ENCODE results near the gene ARHGAP45.

Gene ARHGAP45

DNA sequence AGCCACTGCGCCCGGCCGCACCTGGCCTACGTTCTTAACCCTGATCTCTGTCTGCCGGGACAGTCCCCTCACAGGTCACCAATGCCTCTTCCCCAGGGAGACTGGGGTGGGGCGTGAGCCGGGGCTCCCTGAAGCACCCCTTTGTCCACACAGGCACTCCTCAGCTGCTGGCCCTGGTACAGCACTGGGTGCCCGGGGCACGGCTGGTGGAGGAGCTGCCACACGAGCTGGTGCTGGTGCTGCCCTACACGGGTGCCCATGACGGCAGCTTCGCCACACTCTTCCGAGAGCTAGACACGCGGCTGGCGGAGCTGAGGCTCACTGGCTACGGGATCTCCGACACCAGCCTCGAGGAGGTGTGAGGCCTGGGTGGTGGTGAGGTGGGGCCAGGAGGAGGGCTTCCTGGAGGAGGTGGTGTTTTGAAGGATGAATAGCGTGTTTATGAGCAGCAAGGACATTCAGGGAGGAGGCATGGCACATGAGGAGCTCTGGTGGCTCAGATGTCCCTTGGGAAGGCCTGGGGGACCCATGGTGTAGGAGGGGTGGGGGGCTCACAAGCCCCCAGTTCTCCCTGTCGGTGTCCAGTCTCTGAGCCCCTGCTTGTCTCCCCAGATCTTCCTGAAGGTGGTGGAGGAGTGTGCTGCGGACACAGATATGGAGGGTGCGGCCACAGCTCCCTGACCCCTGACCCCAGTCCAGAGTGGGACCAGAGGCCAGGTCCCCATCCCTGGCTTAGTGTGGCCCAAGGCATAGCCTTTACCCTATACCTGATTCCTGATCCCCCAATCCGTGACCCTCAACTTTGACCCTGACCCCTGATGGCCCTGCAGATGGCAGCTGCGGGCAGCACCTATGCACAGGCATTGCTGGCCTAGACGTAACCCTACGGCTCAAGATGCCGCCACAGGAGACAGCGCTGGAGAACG is 13.5 kb upstream of the ARHGAP45 start:
- H3K9me2 ChIP-seq (ENCODE audit: low read depth, low read length): no peaks in the 10 kb centered on the region
- no peak overlapping the region for H3K27ac ChIP-seq (ENCODE audit: low read depth, low read length, poor library complexity, severe bottlenecking)
- no peaks in the 10 kb centered on the region for H4K20me1 ChIP-seq (ENCODE audit: insufficient read depth, low read length)
- TF ChIP-seq, protein P1, sequence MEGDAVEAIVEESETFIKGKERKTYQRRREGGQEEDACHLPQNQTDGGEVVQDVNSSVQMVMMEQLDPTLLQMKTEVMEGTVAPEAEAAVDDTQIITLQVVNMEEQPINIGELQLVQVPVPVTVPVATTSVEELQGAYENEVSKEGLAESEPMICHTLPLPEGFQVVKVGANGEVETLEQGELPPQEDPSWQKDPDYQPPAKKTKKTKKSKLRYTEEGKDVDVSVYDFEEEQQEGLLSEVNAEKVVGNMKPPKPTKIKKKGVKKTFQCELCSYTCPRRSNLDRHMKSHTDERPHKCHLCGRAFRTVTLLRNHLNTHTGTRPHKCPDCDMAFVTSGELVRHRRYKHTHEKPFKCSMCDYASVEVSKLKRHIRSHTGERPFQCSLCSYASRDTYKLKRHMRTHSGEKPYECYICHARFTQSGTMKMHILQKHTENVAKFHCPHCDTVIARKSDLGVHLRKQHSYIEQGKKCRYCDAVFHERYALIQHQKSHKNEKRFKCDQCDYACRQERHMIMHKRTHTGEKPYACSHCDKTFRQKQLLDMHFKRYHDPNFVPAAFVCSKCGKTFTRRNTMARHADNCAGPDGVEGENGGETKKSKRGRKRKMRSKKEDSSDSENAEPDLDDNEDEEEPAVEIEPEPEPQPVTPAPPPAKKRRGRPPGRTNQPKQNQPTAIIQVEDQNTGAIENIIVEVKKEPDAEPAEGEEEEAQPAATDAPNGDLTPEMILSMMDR (IDR thresholded peaks at IDR 0.05; ENCODE audit: low read length): no peak
- TF ChIP-seq EZH2 (IDR thresholded peaks at IDR 0.05; ENCODE audit: borderline replicate concordance, low read length): no peak
- no peaks in the 10 kb centered on the region for H3K79me2 ChIP-seq (ENCODE audit: insufficient read depth, low read length)
- no peak overlapping the region for H3K9ac ChIP-seq (ENCODE audit: low read length)
- H2AFZ ChIP-seq (ENCODE audit: low read length): no peak overlapping the region
- H3K27me3 ChIP-seq (ENCODE audit: insufficient read depth, low read length): no peaks in the 10 kb centered on the region
- peaks cover 4% of the 10 kb centered on the region for H3K4me1 ChIP-seq (ENCODE audit: insufficient read depth, low read length, severe bottlenecking)
- peaks cover 33% of the 10 kb centered on the region; the same call in 1 of the 2 replicates for H3K36me3 ChIP-seq (ENCODE audit: insufficient read depth, low read length)
- no peaks in the 10 kb centered on the region for H3K9me3 ChIP-seq (ENCODE audit: low read length)
- no peak overlapping the region for H3K4me3 ChIP-seq (ENCODE audit: low read depth, low read length, poor library complexity, severe bottlenecking)
- no peaks in the 10 kb centered on the region for H3F3A ChIP-seq (ENCODE audit: insufficient read depth, low read length)
- H3K4me2 ChIP-seq (ENCODE audit: low read length): no peak overlapping the region

- Histone ChIP-seq H4K20me1 (ENCODE audit: insufficient read depth, low read length) (no peaks in the 10 kb centered on the region), H3K4me1 (ENCODE audit: insufficient read depth, low read length, severe bottlenecking) (peaks cover 4% of the 10 kb centered on the region), H3K36me3 (ENCODE audit: insufficient read depth, low read length) (peaks cover 38% of the 10 kb centered on the region; the same call in 1 of the 2 replicates), H3F3A (ENCODE audit: insufficient read depth, low read length) (no peaks in the 10 kb centered on the region), H3K27ac (ENCODE audit: low read depth, low read length, poor library complexity, severe bottlenecking) (no peak overlapping the region), H3K79me2 (ENCODE audit: insufficient read depth, low read length) (no peaks in the 10 kb centered on the region), H3K9me3 (ENCODE audit: low read length) (no peaks in the 10 kb centered on the region), H2AFZ (ENCODE audit: low read length) (no peak overlapping the region), H3K27me3 (ENCODE audit: insufficient read depth, low read length) (no peaks in the 10 kb centered on the region), H3K9me2 (ENCODE audit: low read depth, low read length) (no peaks in the 10 kb centered on the region), H3K4me2 (ENCODE audit: low read length) (no peak overlapping the region), H3K9ac (ENCODE audit: low read length) (no peak overlapping the region), H3K4me3 (ENCODE audit: low read depth, low read length, poor library complexity, severe bottlenecking) (no peak overlapping the region)
- no peak for TF ChIP-seq EZH2 (IDR thresholded peaks at IDR 0.05; ENCODE audit: borderline replicate concordance, low read length)
- TF ChIP-seq, protein P1 (IDR thresholded peaks at IDR 0.05; ENCODE audit: low read length): no peak
These were observed 12.6 kb upstream of the ARHGAP45 start for GRCh38 chr19:1054102-1055027.

GRCh38 chr19:1055028-1055425 is 11.9 kb upstream of the ARHGAP45 start:
- H3K27ac ChIP-seq (ENCODE audit: low read depth, low read length, poor library complexity, severe bottlenecking): no peak overlapping the region

More at GRCh38 chr19:1055028-1055425, 11.9 kb upstream of the ARHGAP45 start:
- Histone ChIP-seq H3K27me3 (ENCODE audit: insufficient read depth, low read length) (no peaks in the 10 kb centered on the region), H3K9me2 (ENCODE audit: low read depth, low read length) (no peaks in the 10 kb centered on the region), H4K20me1 (ENCODE audit: insufficient read depth, low read length) (no peaks in the 10 kb centered on the region), H3K79me2 (ENCODE audit: insufficient read depth, low read length) (no peaks in the 10 kb centered on the region), H3K36me3 (ENCODE audit: insufficient read depth, low read length) (peaks cover 43% of the 10 kb centered on the region; the same call in 1 of the 2 replicates), H3K9me3 (ENCODE audit: low read length) (no peaks in the 10 kb centered on the region), H3K4me1 (ENCODE audit: insufficient read depth, low read length, severe bottlenecking) (peaks cover 4% of the 10 kb centered on the region), H2AFZ (ENCODE audit: low read length) (no peak overlapping the region), H3K4me3 (ENCODE audit: low read depth, low read length, poor library complexity, severe bottlenecking) (no peak overlapping the region), H3F3A (ENCODE audit: insufficient read depth, low read length) (no peaks in the 10 kb centered on the region), H3K9ac (ENCODE audit: low read length) (no peak overlapping the region), H3K4me2 (ENCODE audit: low read length) (no peak overlapping the region)
- no peak for TF ChIP-seq EZH2 (IDR thresholded peaks at IDR 0.05; ENCODE audit: borderline replicate concordance, low read length)
- TF ChIP-seq, protein P1 (IDR thresholded peaks at IDR 0.05; ENCODE audit: low read length): no peak

Data from OCI-LY1 (cell line).